ENCODE data around the gene KCNQ1. TPM values are rescaled to one million over a fixed set of nuclear protein-coding genes. Genes with fewer than 3 reads are reported as not detected.

KCNQ1 gene
- total and polyA plus RNA-seq, 2 donors (not counting 1 experiment from before 2014, with no cell fraction given): not detected

DNA sequence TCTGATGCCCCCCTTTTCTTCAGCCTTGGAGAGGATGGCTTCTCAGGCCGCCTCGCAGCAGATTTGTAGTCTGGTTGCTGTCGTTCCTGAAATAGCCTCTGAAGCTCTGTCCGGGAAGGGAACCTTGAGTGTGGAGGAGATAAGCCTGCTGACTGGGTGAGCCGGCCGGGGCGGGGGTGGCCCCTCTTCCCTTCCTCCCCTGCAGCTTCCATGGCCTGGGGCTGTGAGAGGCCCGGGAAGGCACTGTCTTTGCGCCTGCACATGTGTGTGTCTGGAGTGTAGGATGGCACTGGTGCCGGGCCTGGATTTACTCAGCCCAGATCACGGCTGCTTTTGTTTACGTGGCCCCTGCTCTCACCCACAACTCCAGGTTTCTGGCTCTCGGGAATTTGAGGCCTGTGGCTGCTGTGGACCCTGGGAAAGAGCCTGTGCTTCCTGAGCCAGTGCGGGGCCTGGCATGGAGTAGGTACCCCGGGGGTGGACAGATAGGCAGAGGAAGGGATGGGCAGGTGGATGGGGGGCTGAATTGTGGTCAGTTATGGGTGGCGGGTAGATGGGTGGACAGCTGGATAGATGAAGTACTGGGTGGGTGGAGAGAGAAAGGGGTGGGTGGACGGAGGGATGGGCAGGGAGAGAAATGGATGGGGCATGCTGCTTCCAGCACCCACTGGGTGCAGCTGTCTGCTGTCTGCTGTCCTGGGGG, 16.6 kb downstream of the KCNQ1 start:
- no peak overlapping the region for H3K4me3 ChIP-seq (replicated peaks in 1 of 4; ENCODE audit: control extremely low read depth in 1 of 4, insufficient read depth in 1 of 4, low read depth in 3 of 4, low read length in 4 of 4)
- no peaks in the 10 kb centered on the region for H3K27me3 ChIP-seq (ENCODE audit: control insufficient read depth, insufficient read depth, low read length)
- no peak overlapping the region for H3K4me2 ChIP-seq (ENCODE audit: extremely low read depth, insufficient read depth, low read length)
- no peak overlapping the region for H3K9ac ChIP-seq (ENCODE audit: insufficient read depth, low read length)
- no peaks in the 10 kb centered on the region for H4K20me1 ChIP-seq (ENCODE audit: control insufficient read depth, extremely low read depth, insufficient read depth, low read length)
- H3K4me1 ChIP-seq (ENCODE audit: control insufficient read depth, extremely low read depth, insufficient read depth, low read length): no peaks in the 10 kb centered on the region
- H3K9me3 ChIP-seq (ENCODE audit: control insufficient read depth, insufficient read depth, low read depth, low read length): no peaks in the 10 kb centered on the region
- no peak overlapping the region for H2AFZ ChIP-seq (ENCODE audit: low read length)
- H3K79me2 ChIP-seq (ENCODE audit: control insufficient read depth, insufficient read depth, low read length): no peaks in the 10 kb centered on the region
- DNase-seq (ENCODE audit: low read depth in 2 of 2): no peak
- H3K27ac ChIP-seq (ENCODE audit: insufficient read depth, low read length): no peak overlapping the region
- TF ChIP-seq CTCF (conservative IDR thresholded peaks at IDR 0.05 in 1 of 2, IDR thresholded peaks at IDR 0.05 in 1 of 2; ENCODE audit: low read depth in 1 of 2, low read length in 2 of 2): no peak
- TF ChIP-seq EZH2 (IDR thresholded peaks at IDR 0.05; ENCODE audit: low read length, missing control alignments): no peak
- no peaks in the 10 kb centered on the region for H3K36me3 ChIP-seq (ENCODE audit: control insufficient read depth, insufficient read depth, low read length)

DNA sequence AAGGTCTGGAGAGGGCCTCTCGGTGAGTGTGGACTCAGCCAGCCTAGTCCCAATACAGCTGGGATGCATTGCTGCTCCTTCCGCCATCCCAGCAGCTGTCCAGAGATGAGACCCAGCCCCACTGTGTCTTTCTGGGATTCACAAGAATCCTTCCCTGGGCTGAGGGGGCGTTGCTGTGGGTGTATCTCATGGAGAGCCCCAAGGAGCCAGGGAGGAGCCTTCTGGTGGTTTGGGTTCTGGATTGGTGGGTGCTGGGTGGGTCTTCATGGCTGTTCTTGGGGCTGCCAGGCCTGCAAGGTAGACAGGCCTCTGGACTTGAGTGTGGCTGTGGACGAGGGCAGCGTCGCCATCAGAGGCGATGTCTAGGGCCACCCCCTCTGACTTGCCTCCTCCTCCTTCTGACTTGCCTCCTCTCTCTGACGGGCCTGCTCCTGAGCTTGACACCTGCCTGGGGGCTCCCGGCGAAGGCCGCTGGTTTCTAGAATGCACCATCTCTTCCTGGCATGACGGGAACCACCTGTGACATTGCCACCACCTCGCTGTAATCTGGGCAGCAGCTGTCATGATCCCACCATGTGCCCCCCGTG, 17.2 kb downstream of the KCNQ1 start:
- no peaks in the 10 kb centered on the region for H3K9me3 ChIP-seq (ENCODE audit: control insufficient read depth, insufficient read depth, low read depth, low read length)
- no peaks in the 10 kb centered on the region for H3K79me2 ChIP-seq (ENCODE audit: control insufficient read depth, insufficient read depth, low read length)
- no peaks in the 10 kb centered on the region for H3K36me3 ChIP-seq (ENCODE audit: control insufficient read depth, insufficient read depth, low read length)
- no peak overlapping the region for H3K4me3 ChIP-seq (replicated peaks in 1 of 4; ENCODE audit: control extremely low read depth in 1 of 4, insufficient read depth in 1 of 4, low read depth in 3 of 4, low read length in 4 of 4)
- no peaks in the 10 kb centered on the region for H3K4me1 ChIP-seq (ENCODE audit: control insufficient read depth, extremely low read depth, insufficient read depth, low read length)
- no peak overlapping the region for H3K4me2 ChIP-seq (ENCODE audit: extremely low read depth, insufficient read depth, low read length)
- no peak for TF ChIP-seq CTCF (conservative IDR thresholded peaks at IDR 0.05 in 1 of 2, IDR thresholded peaks at IDR 0.05 in 1 of 2; ENCODE audit: low read depth in 1 of 2, low read length in 2 of 2)
- no peak for TF ChIP-seq EZH2 (IDR thresholded peaks at IDR 0.05; ENCODE audit: low read length, missing control alignments)
- H2AFZ ChIP-seq (ENCODE audit: low read length): no peak overlapping the region
- H3K9ac ChIP-seq (ENCODE audit: insufficient read depth, low read length): no peak overlapping the region
- H3K27me3 ChIP-seq (ENCODE audit: control insufficient read depth, insufficient read depth, low read length): no peaks in the 10 kb centered on the region
- H4K20me1 ChIP-seq (ENCODE audit: control insufficient read depth, extremely low read depth, insufficient read depth, low read length): no peaks in the 10 kb centered on the region
- DNase-seq (ENCODE audit: low read depth in 2 of 2): no peak
- H3K27ac ChIP-seq (ENCODE audit: insufficient read depth, low read length): no peak overlapping the region

DNA sequence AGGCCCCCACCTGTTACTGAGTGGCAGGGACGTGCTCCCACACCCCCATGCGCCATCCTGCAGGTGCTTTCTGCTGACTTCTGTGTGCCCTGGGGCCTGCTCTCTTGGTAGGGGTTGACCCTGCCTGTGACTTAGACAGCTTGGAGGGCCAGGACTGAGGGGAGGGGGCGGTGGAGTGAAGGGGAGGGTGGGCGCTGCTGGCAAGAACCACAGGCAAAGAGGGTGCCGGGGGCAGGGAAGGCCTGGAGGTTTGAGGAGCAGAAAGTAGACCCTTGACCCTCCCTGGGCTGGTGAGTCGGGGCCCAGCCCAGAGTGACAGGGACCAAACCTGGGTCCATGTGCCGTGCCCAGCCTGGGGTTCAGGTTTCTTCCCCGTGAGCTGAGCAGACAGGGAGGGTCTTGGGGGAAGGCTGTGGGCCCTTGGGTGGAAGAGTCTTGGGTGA, 17.8 kb downstream of the KCNQ1 start:
- no peak for DNase-seq (ENCODE audit: low read depth in 2 of 2)
- no peaks in the 10 kb centered on the region for H3K27me3 ChIP-seq (ENCODE audit: control insufficient read depth, insufficient read depth, low read length)

More for the DNA sequence above, 17.8 kb downstream of the KCNQ1 start:
- no peak for TF ChIP-seq EZH2 (IDR thresholded peaks at IDR 0.05; ENCODE audit: low read length, missing control alignments)
- TF ChIP-seq CTCF (conservative IDR thresholded peaks at IDR 0.05 in 1 of 2, IDR thresholded peaks at IDR 0.05 in 1 of 2; ENCODE audit: low read depth in 1 of 2, low read length in 2 of 2): no peak
- no peak overlapping the region for H3K4me2 ChIP-seq (ENCODE audit: extremely low read depth, insufficient read depth, low read length)
- no peaks in the 10 kb centered on the region for H4K20me1 ChIP-seq (ENCODE audit: control insufficient read depth, extremely low read depth, insufficient read depth, low read length)
- H3K9me3 ChIP-seq (ENCODE audit: control insufficient read depth, insufficient read depth, low read depth, low read length): no peaks in the 10 kb centered on the region
- no peaks in the 10 kb centered on the region for H3K36me3 ChIP-seq (ENCODE audit: control insufficient read depth, insufficient read depth, low read length)
- H3K4me3 ChIP-seq (replicated peaks in 1 of 4; ENCODE audit: control extremely low read depth in 1 of 4, insufficient read depth in 1 of 4, low read depth in 3 of 4, low read length in 4 of 4): no peak overlapping the region
- no peak overlapping the region for H2AFZ ChIP-seq (ENCODE audit: low read length)
- no peaks in the 10 kb centered on the region for H3K4me1 ChIP-seq (ENCODE audit: control insufficient read depth, extremely low read depth, insufficient read depth, low read length)
- H3K79me2 ChIP-seq (ENCODE audit: control insufficient read depth, insufficient read depth, low read length): no peaks in the 10 kb centered on the region
- no peak overlapping the region for H3K27ac ChIP-seq (ENCODE audit: insufficient read depth, low read length)
- H3K9ac ChIP-seq (ENCODE audit: insufficient read depth, low read length): no peak overlapping the region

All from fibroblast of lung (primary cell).